GM21723 (cell line): ENCODE results near the gene AIFM3.
"Not testable (repeated sequence)": the region's sequence is repeated elsewhere in the genome, so short reads cannot be mapped to it uniquely, and the experiment has no call there.

ENCODE experiments used
- ATAC-seq: cut with Tn5 transposase; IDR thresholded peaks from one replicate; pipeline ENCODE4 v1.9.1; 2021; ENCODE audit warnings: mild to moderate bottlenecking, moderate library complexity; ENCODE audit not compliant: unreplicated experiment

The AIFM3 gene

DNA sequence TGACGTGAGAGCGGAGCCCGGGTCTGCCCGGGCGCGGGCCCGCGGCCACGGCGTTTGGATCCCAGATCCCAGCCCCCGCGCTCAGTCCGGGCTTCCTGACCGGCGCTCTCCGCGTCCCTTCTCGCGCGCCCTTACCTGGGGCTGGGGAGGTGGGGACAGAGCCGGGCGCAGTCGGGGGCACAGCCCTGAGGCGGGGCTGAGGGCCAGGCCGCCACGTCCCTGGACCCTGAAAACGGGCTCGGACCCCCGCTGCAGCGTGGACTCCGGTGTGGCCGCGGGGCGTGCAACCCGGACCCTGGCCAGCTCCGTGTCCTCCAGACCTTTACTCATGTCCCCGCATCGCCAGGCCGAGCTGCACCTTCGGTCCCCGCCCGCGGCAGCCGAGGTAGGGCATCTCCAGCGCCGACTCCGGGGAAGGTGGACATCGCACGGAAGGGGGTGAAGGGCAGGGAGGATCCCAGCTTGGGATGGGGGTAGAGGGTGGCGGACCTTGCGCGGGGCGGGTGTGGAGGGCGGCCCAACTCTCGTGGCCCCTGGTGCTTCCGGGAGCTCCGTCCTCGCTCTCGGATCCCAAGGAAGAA lies 9.9 kb upstream of the AIFM3 start:
- ATAC-seq: no peak

DNA sequence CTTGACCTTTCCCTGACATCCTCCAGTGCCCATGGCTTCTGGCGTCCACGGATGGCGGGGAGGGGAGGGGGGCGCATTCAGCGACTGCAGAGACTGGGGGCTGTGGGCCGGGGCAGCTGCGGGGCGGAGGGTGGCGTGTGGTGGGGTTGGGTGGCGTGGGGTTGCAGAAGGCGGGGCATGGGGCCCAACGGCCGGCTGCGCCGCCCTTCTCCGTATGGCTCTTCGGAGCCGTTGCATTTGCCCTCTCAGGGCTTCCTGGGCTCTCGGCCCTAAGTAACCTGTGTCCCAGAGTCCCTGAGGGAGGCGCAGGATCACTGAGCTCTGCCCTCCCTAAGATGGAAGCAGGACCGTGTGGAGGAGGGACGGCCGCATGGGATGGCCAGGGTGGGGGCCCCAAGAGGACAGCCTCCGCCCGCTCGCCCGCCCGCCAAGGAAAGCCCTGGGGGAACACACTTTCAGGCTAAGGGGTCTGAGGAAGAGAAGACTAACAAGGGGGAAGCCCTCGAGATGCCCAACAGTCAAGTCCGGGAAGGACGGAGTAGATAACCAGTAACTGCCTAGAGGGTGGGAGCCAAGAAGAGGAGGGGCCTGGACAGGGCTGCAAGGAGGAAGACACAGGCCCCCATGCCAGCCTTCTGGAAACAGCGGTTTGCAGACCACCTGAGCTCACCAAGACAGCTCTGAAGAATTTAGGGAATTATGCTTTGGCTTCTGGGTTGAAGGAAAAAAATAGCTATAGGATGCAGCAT lies 9.2 kb upstream of the AIFM3 start:
- no peak for ATAC-seq

DNA sequence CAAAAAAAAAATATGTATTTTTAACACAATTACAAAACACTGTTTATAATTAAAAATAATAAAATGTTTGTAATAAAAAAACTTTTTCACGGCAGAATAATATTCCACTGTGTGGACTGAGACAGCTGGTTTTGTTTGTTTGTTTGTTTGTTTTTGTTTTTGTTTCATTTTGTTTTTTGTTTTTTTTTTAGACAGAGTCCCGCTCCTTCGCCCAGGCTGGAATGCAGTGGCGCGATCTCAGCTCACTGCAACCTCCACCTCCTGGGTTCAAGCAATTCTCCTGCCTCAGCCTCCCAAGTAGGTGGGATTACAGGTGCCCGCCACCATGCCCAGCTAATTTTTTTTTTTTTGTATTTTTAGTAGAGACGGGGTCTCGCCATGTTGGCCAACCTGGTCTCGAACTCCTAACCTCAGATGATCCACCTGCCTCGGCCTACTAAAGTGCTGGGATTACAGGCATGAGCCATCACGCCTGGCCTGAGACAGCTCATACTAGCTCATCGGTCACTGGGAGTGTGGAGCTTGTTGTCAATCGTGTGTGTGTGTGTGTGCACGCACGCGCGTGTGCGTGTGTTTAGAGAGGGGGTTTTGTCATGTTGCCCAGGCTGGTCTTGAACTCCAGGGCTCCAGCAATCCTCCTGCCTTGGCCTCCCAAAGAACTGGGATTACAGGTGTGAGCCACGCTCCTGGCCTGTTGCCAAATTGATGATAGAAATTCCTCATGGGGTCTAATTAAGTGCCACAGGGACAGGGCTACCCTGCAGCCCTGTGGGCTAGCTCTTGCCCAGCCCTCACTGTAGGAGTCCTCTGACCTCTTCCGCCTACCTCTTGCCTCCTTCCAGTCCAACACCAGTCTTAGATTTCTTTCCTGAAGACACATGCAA lies 7.2 kb upstream of the AIFM3 start:
- ATAC-seq: no peak

DNA sequence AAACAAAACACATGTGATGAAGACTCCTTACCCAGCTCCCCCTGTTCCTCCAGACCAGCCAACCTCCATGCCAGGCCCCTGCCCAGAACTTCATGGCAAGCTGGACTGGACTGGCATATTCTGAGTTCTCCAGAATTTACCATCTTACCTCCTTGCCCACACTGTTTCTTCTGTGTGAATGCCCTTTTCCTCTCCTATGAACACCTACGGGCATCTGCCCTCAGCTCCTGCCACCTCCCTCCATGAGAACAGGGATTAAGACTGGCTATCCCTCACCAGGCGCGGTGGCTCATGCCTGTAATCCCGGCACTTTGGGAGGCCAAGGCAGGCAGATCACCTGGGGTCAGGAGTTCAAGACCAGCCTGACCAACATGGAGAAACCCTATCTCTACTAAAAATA lies 6.4 kb upstream of the AIFM3 start:
- no peak for ATAC-seq

DNA sequence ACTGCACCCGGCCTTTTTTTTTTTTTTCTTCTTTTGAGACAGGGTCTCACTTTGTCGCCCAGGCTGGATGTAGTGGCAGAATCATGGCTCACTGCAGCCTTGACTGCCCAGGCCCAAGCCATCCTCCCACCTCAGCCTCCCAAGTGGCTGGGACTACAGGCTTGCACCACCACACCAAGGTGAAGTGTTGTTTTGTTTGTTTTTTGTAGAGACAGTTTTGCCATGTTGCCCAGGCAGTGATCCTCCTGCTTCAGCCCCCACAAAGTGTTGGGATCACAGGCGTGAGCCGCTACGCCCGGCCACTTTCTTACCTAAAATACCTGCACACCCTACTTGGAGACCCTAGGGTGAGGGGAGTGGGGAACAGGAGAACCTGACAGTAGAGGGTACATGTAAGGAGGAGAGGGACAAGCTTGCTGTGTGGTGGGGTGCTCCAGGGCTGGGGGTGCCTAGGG lies 4.5 kb upstream of the AIFM3 start:
- no peak for ATAC-seq

DNA sequence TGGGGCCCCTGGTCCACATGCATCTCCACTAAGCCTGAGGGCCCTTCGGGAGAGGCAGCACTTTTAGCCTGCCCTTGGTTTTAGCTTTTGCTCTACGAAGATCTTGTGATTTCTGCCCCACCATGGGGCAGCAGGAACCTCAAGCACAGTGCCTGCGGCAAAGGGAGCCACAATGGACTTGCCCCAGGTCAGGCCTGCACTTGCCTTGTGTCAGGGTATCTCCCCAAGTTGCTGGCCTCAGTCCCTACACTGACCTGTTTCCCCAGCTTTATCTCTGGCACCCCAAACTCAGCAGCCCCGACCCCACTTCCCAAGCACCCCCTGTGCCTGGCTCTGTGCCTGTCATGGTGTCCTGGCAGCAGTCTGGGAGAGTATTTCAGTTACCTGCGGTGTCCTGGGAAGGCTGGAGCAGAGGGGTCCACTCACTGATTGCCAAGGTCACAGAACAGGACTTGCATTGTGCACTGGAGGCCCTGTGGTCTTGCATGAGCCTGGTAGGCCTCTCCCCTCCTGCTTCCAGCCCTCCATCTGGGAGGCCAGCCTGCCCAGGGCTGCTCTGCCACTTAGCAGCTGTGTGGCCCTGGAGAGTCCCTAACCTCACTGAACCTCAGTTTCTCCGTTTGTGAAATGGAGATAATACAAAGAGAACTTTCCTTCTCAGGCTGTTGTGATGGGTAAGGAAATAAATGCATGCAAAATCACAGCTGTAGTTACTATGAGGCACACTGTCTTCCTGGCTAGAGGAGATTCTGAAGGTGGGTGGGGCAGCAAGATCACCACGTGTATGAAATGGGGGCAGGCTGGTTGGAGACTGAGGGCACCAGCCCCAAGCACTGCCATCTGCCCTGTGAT lies 3.6 kb upstream of the AIFM3 start:
- ATAC-seq: no peak

DNA sequence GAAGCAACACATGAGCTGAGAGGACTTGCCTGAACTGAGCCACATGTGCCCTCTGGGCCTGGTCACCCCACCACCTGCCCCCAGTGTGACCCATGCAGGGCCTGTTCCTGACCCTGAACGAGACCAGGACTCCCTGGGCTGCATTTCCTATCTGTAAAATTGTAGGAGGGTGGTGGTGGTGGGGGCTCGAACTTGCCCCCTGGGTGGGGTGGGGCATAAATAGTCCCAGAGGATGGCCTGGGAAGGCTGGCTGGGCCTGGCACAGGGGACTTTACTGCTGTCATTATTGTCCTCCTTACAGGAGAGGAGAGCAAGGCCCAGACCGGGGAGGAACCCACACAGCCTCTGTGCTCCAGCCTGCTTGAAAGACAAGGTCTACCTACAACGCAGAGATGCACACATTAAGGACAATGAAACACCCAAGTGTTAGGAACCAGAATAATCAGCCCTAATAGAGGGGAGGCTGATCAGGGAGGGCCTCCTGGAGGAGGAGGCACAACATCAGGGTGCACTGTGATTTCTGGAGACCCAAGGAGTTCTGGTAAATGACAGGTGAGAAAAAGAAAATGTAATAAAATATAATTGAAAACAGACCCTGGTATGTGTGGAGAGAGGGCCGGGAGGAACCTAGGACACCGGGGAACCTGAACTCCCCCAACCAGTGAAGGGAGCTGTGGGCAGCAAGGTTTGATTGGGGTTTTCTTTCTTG lies 2.8 kb upstream of the AIFM3 start:
- ATAC-seq: no peak

DNA sequence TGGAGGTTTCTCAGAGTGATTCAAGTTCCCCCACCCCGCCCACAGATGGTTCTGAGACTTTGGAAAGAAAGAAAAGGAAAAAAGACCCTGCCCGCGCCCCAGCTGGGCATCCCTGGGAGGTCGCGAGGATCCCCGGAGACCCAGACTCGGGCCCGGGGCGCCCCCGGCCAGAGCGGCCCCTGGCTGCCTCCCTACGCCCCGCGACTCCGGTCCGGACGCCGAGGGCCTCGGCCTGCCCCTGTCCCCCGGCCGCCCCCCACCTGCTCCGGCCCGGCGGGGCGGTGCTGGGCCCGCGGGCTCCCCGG lies 2.3 kb upstream of the AIFM3 start:
- no peak for ATAC-seq

DNA sequence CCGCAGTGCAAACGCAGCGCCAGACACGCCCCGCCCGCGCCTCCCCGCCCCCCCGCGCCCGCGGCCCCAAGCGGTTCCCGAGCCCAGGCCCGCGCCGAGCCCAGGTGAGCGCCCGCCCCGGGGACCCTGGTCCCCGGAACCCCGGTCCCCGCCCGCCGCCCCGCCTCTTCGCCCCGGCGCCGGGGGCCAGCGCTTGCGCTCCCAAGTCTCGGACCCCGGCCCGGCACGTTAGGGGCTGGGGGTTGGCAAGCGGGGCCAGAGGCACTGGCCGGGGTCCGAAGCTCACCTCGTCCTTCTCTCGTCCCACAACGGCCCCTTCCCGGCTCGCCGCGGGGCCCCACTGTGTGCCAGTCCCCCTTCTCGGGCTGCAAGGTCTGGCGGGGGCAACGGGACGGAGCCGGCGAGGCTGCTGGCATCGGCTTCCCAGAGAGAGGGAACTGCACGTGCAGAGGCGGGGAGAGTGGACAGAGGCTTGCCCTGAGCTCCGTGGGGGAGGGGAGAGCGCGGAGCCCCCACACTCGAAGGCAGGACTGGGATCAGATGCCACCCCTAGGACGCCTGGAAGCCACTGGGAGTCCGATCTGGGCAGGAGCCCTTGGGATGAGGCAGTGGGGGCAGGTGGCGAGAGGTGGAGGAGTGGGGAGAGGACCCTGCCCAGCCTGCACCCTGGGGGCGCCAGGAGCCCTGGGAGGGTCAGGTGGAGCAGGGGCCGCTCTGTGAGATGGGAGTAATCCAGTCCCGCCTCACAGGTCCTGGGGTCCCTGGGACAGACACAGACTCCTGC lies 1.8 kb upstream of the AIFM3 start:
- ATAC-seq: no peak

DNA sequence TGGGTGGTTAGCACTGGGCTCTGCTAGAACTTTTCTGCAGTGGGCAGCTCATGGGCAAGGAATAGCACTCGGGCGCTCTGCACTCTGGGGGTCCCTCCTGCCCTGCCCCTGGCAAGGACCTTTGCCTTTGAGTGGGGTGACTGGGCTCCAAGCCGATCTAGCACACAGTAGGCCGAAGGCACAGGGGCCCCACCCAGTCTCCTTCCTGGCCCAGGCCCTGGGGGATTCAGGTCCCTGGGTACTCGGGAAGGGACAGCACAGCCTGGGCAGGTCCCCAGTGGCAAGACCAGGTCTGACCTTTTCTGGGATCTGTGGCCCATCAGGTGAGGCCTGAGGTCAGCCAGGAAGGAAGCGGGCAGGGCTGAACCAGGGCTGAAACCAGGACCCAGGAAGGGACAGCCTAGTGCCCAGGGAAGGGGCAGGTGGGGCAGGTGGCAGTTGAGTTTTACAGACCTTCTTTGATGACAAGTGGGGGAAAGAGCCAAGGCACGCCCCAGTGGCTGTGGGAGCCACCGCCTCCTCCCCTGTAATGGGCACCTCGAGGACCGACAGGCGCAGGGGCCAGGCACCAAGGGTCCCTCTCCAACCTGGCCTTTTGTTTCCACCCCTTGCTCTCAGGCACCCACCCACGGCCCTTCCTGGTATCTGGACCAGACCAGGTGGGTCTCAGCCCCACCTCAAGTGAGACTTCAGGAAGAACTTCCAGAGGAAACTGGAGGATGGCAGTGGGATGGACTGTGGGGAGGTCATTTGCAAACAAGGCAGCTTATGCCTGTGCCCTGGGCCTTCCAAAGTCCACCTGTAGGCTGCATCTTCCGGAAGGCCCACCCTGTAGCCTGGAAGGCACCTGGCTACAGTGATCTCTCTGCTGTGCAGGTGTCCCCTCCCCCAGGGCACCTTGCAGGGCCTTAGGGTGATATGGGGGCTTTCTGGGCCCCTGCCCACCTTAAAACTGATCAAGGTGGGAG lies 883 bp upstream of the AIFM3 start:
- ATAC-seq: no peak

DNA sequence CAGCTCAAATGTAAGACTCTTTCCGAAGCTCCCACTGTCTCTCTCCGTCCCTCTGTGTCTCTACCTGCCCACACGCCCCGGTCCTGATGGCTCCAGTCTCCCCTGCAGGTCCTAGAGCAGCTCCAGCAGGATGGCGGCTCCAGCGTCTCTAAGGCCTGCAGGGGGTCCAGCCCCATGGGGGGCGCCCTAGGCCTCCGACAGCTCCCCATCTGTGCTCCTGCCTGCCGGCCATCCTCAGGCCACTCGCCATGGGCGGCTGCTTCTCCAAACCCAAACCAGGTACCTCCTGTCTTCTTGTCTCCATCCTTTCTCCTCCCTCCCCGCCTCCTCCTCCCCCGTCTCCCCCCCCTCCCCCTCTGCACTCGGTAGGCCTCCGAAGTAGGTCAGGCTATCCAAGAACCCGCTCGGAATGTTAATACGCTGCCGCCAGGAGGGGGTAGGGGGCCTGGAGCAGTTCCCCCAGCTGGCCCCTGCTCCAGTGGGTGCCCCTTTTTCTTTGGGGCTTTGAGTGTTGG lies 699 bp downstream of the AIFM3 start:
- ATAC-seq: no peak

DNA sequence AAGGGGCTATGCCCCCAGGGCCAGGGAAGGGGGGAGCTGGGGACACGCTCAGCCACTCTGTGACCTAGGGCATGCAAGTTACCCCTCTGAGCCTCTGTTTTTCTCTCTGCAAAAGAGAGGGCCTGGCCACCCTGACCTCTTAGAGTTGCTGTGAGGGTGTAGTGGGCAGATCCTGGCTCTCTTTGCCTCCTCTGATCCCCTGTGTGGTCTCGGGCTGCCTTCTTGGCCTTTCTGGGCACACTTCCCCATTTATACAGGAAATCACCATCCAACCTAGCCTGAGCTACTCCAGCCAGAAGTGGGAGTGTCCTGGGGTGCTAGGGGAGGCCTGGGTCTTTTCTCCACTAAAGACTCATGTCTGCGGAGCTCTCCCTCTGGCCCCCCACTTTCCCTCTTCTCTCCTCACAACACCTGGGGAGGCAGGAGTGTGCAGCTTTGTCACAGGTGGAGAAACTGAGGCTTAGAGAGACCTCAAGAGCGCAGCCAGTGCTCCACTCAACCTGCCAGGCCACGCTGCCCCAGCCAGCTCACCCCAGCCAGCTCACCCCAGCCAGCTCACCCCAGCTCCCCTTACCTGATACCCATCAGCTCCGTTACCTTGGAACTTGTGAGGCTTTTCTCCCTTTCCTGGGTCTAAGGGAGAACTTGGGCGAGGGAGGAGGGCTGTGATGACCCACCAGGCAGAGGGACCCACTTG lies 1.4 kb downstream of the AIFM3 start:
- no peak for ATAC-seq

DNA sequence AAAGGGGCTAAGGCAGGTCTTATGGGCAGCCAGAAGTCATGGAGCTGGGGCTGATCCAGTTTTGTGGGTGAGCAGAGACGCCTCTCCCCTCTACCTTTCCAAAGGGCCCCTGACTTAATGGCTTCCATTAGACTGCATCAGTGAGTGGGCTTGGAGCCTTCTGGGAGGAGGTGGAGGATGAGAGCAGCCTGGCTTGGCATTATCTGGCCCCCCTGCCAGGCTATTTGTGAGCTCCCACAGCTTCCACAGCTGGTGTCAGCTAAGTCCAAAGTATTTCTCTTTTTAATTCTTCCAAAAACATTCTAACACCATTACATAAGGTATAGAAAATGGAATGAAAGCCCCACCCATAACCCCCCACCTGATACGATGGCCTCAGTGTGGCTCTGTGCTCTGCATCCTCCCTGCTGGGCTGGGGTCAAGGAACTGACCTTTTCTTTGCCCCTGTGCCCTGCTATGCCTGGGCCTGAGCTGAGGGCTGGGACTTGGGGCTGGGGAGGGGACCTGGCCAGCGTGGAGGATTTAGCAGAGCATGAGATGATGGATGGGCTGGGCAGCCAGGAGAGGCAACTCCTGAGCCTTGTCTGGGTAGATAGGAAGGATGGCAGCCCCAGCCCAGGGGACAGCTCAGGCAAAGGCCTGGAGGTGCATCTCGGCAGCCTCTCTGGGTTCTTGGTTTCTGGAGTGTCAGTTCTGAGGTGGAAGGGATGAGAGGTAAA lies 4.0 kb downstream of the AIFM3 start:
- no peak for ATAC-seq

DNA sequence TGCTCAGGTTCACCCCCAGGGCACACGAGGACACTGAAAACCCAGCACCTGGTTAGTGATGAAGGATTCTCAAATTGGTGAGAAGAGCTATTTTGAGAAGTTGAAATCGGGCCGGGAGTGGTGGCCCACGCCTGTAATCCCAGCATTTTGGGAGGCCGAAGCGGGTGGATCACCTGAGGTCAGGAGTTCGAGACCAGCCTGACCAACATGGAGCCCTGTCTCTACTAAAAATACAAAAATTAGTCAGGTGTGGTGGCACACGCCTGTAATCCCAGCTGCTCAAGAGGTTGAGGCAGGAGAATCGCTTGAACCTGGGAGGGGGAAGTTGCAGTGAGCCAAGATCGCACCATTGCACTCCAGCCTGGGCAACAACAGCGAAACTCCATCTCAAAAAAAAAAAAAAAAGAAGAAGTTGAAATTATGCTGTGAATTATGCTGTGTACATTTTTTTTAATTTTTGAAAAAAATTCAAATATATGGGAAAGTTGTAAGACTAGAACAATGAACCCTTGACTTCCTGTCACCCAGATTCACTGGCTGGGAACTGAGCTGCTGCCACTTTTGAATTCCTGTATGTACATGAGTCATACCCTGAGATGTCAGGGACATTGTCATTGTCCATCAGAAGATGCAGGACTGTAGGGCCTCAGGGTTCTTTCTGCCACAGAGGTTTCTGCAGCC lies 5.1 kb downstream of the AIFM3 start:
- ATAC-seq: not testable (repeated sequence)

DNA sequence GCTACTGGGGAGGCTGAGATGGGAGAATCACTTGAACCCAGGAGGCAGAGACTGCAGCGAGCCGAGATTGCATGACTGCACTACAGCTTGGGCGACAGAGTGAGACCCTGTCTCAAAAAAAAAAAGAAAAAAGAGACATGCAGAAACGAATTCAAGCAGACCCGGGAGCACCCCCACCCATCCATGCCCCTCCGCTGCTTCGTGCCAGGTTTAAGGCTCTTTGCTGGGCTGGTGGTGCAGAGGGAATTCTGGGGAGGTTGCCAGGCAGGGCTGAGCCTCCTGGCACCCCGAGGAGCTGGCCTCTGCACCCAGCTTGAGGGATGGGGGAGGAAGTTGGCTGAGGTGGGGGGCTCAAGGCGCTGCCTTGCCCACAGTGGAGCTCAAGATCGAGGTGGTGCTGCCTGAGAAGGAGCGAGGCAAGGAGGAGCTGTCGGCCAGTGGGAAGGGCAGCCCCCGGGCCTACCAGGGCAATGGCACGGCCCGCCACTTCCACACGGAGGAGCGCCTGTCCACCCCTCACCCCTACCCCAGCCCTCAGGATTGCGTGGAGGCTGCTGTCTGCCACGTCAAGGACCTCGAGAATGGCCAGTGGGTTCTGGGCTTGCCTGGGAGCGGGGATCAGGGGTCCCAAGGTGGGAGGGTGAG lies 6.0 kb downstream of the AIFM3 start:
- no peak for ATAC-seq
